Psoas muscle (tissue), 8 donors: ENCODE results near the gene ST8SIA5. TPM values are rescaled to one million over a fixed set of nuclear protein-coding genes. Genes with fewer than 3 reads are reported as not detected.

Source experiments
- ATAC-seq, 4 donors: fragments of 200-7000 bp; cut with Tn5 transposase; one replicate each; pipeline ENCODE4 v1.9.1; 2020; ENCODE audit warnings: moderate library complexity in 3 of 4, mild to moderate bottlenecking in 2 of 4
- DNase-seq, 2 donors: peaks; one replicate each; pipeline ENCODE4 v3.0.0-alpha.2; 2020
- H3K27ac ChIP-seq: fragments of 200-600 bp; one replicate; pipeline ENCODE4 v1.8.0; 2022
- H3K27me3 ChIP-seq, 3 donors: fragments of 200-600 bp in 1 of 3; one replicate each; pipeline versions ENCODE4 v1.6.1 to v1.8.0; 2013 to 2022; ENCODE audit warnings: low read length in 2 of 3, mild to moderate bottlenecking in 2 of 3, moderate library complexity in 1 of 3; ENCODE audit not compliant: insufficient read depth in 3 of 3
- H3K36me3 ChIP-seq, 2 donors: fragments of 200-600 bp in 1 of 2; one replicate each; pipeline versions ENCODE4 v1.6.1 to v1.8.0; 2013 to 2022; ENCODE audit warnings: low read depth in 1 of 2, mild to moderate bottlenecking in 1 of 2, moderate library complexity in 1 of 2; ENCODE audit not compliant: insufficient read depth in 1 of 2
- H3K4me1 ChIP-seq: fragments of 200-600 bp; one replicate; pipeline ENCODE4 v1.8.0; 2022
- H3K4me3 ChIP-seq: fragments of 200-600 bp; one replicate; pipeline ENCODE4 v1.8.0; 2022; ENCODE audit warnings: mild to moderate bottlenecking
- H3K9me3 ChIP-seq: fragments of 200-600 bp; one replicate; pipeline ENCODE4 v1.8.0; 2022
- CTCF ChIP-seq: fragments of 200-600 bp; IDR thresholded peaks from one replicate; pipeline ENCODE4 v1.8.0; 2022; ENCODE audit warnings: antibody characterized with exemption
- WGBS, 3 donors: extraction: QIAGEN DNeasy Blood & Tissue Kit; methylation state at CpG; one replicate each; pipeline versions ENCODE4 v1.1.6 to v1.1.7; 2013; 5-methylcytosine and 5-hydroxymethylcytosine counted together
- intact Hi-C, 2 donors: fragments of 100-400 bp; cut with DNase I; formaldehyde crosslinking; loops; one replicate each; pipeline versions ENCODE4 v1.11.0 to v1.14.2; 2022
- polyA plus RNA-seq, 3 donors: library from polyadenylated mRNA; stranded (reverse); fragments of 200-250 nt; gene quantifications; one replicate each; pipeline ENCODE4 v1.2.3, GENCODE V29; 2013
- total RNA-seq, 4 donors: library from RNA; stranded (reverse); fragmentation: NEBNext Ultra II Directional in 2 of 4; extraction: Animal tissue kit (Norgen Biotek cat#: 25700) in 2 of 4; gene quantifications; one replicate each; pipeline versions ENCODE4 v1.2.1 to v1.2.4, GENCODE V29; 2021 to 2023
- donor health status: healthy with polysubstance abuse.
- donor health status: DM: no; HTN: no; CAD: no; lungs with moderate emphysema.
- donor health status: Bipolar disorder and iron deficiency.
- donor health status: healthy.
- donor health status: DM: yes; HTN: yes; CAD: no.
- donor health status: DM: no; HTN: no; CAD: no.
- donor health status: DM: no; HTN: no; CAD: no.
- donor health status: DM: yes; HTN: yes; CAD: no.

The ST8SIA5 gene
- total and polyA plus RNA-seq, 7 donors, result 1.8 to 9.9 (median 3.2) TPM

GRCh38 chr18:46672062-46672970 is 84.5 kb downstream of the ST8SIA5 start:
- Histone ChIP-seq H3K9me3 (no peaks in the 10 kb centered on the region), H3K4me3 (no peak overlapping the region), H3K27me3 (no peaks in the 10 kb centered on the region), H3K4me1 (peaks cover 18% of the 10 kb centered on the region), H3K36me3 (no peaks in the 10 kb centered on the region), H3K27ac (no peak overlapping the region)
- DNase-seq, result no peak
- ATAC-seq, result no peak
- intact Hi-C loops, result no loop called here
- WGBS, 3 donors, result 69 to 74% (median 73%) methylated on average over 6 of the region's 6 CpGs
- no peak for TF ChIP-seq CTCF

- Histone ChIP-seq H3K27me3 (no peaks in the 10 kb centered on the region), H3K4me1 (peaks cover 6% of the 10 kb centered on the region), H3K4me3 (no peak overlapping the region), H3K36me3 (no peaks in the 10 kb centered on the region), H3K27ac (peak overlapping the region; percentile 25), H3K9me3 (no peaks in the 10 kb centered on the region)
- DNase-seq, result no peak
- intact Hi-C loops, result no loop called here
- peak in 2 of 4 donors; percentile 11 to 19 for ATAC-seq
- WGBS, 3 donors, result 63 to 82% (median 76%) methylated on average over 4 to 6 of the region's 6 CpGs
- TF ChIP-seq CTCF, result no peak
Measured at GRCh38 chr18:46668694-46669093, 88.2 kb downstream of the ST8SIA5 start.

GRCh38 chr18:46668135-46668534 is 88.7 kb downstream of the ST8SIA5 start:
- H3K4me3 ChIP-seq, result no peak overlapping the region
- WGBS, 3 donors, result 26 to 32% (median 28%) methylated on average over 8 to 11 of the region's 11 CpGs
- TF ChIP-seq CTCF, result no peak
- DNase-seq (peak; percentile 27 to 75), ATAC-seq (peak; percentile 88 to 95 (median 94))
- intact Hi-C loops, result no loop called here
- peaks cover 6% of the 10 kb centered on the region for H3K4me1 ChIP-seq
- peak overlapping the region; percentile 25 for H3K27ac ChIP-seq
- no peaks in the 10 kb centered on the region for H3K9me3 ChIP-seq
- no peaks in the 10 kb centered on the region for H3K27me3 ChIP-seq
- no peaks in the 10 kb centered on the region for H3K36me3 ChIP-seq

- H3K9me3 ChIP-seq, result no peaks in the 10 kb centered on the region
- ATAC-seq, result no peak
- WGBS, 3 donors, result 88 to 98% (median 96%) methylated on average over 1 of the region's 1 CpG
- no peak overlapping the region for H3K4me3 ChIP-seq
- intact Hi-C loops, result no loop called here
- H3K4me1 ChIP-seq, result peaks cover 1% of the 10 kb centered on the region
- DNase-seq, result no peak
- H3K36me3 ChIP-seq, result no peaks in the 10 kb centered on the region
- no peak overlapping the region for H3K27ac ChIP-seq
- no peak for TF ChIP-seq CTCF
- no peaks in the 10 kb centered on the region for H3K27me3 ChIP-seq
Measured at GRCh38 chr18:46663539-46663938, 93.3 kb downstream of the ST8SIA5 start.
